ENCODE measurements around the gene TAS2R31.
"Not testable (repeated sequence)": the region's sequence is repeated elsewhere in the genome, so short reads cannot be mapped to it uniquely, and the experiment has no call there.

TAS2R31 gene

GRCh38 chr12:11031307-11031706 is at the start of gene TAS2R31:
TSS of gene TAS2R31 (minus strand) at chr12:11031407. CDS start at chr12:11031335, 72 bp downstream.
- no peak for DNase-seq

GRCh38 chr12:11078246-11078645 is 47.0 kb upstream of the TAS2R31 start:
- no peak for DNase-seq

- no peak for DNase-seq
Observed at GRCh38 chr12:11075642-11076041, 44.4 kb upstream of the TAS2R31 start.

- no peak for DNase-seq
Observed at GRCh38 chr12:11071414-11071813, 40.2 kb upstream of the TAS2R31 start.

- DNase-seq: no peak
Observed at GRCh38 chr12:11070999-11071398, 39.8 kb upstream of the TAS2R31 start.

GRCh38 chr12:11069854-11070365 is 38.7 kb upstream of the TAS2R31 start:
- DNase-seq: no peak

GRCh38 chr12:11067514-11067913 is 36.3 kb upstream of the TAS2R31 start:
- peak; percentile 40 for DNase-seq

- not testable (repeated sequence) for DNase-seq
Observed at GRCh38 chr12:11062194-11062593, 31.0 kb upstream of the TAS2R31 start, which contains the start of gene TAS2R46. TSS of gene TAS2R46 (minus strand) at chr12:11062294. CDS start at chr12:11062294, 0 bp downstream.

GRCh38 chr12:11059784-11060183 is 28.6 kb upstream of the TAS2R31 start:
- DNase-seq: no peak

GRCh38 chr12:11059041-11059440 is 27.8 kb upstream of the TAS2R31 start:
- no peak for DNase-seq

- DNase-seq: no peak
Observed at GRCh38 chr12:11055306-11055705, 24.1 kb upstream of the TAS2R31 start.

GRCh38 chr12:11049806-11050531 is 18.8 kb upstream of the TAS2R31 start:
- not testable (repeated sequence) for DNase-seq

GRCh38 chr12:11041366-11041765 is 10.2 kb upstream of the TAS2R31 start:
- DNase-seq: not testable (repeated sequence)

- no peak for DNase-seq
Observed at GRCh38 chr12:11040162-11040561, 9.0 kb upstream of the TAS2R31 start.

GRCh38 chr12:11039171-11039570 is 8.0 kb upstream of the TAS2R31 start:
- no peak for DNase-seq

- DNase-seq: not testable (repeated sequence)
Observed at GRCh38 chr12:11033959-11034358, 2.8 kb upstream of the TAS2R31 start.

GRCh38 chr12:11026118-11026517 is 5.1 kb downstream of the TAS2R31 start:
- DNase-seq: no peak

GRCh38 chr12:11023387-11023786 is 7.8 kb downstream of the TAS2R31 start:
- DNase-seq: no peak

- no peak for DNase-seq
Observed at GRCh38 chr12:11022520-11022919, 8.7 kb downstream of the TAS2R31 start, which contains the start of gene TAS2R19. TSS of gene TAS2R19 (minus strand) at chr12:11022620. CDS start at chr12:11022571, 49 bp downstream.

GRCh38 chr12:11016937-11017336 is 14.3 kb downstream of the TAS2R31 start:
- no peak for DNase-seq

GRCh38 chr12:11015775-11016430 is 15.3 kb downstream of the TAS2R31 start:
- DNase-seq: no peak

GRCh38 chr12:11014234-11014633 is 17.0 kb downstream of the TAS2R31 start:
- DNase-seq: no peak

GRCh38 chr12:11007608-11008007 is 23.6 kb downstream of the TAS2R31 start:
- no peak for DNase-seq

- DNase-seq: no peak
Observed at GRCh38 chr12:10998204-10998603, 33.0 kb downstream of the TAS2R31 start, which contains the start of gene TAS2R20. TSS of gene TAS2R20 (minus strand) at chr12:10998304. CDS start at chr12:10997875, 429 bp downstream.

Measured in NCI-H446 treated with DMSO at 0.1 percent for 48 hours (cell line).